SW 1271 (cell line): ENCODE data around the gene BRSK2.

Source experiments
- DNase-seq, 2 experiments: peaks; one replicate each; lab custom pipeline; 2025; lab: John Stamatoyannopoulos, UW

Gene BRSK2

DNA sequence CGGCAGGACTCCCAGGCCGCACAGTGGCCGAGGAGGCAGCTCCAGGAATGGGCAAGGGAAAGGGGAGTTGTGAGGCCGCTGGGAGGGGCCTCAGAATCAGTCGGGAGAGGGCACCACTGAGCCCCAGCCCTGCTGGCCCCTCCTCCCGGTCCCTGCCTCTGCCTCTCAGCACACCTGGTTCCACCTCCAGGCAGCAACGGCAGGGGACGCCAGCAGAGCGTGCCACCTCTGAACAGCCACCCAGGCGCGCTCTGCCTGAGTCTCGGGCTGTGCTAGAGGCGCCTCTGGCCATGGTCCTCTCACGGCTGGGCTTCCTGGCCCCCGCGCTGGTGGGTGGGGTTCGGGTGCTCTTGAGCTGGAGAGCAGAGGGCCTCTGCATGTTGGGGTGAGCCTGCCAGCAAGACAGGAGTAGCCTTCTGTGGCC lies 63.9 kb downstream of the BRSK2 start:
- peak in 1 of 2 experiments; percentile 5 for DNase-seq

DNA sequence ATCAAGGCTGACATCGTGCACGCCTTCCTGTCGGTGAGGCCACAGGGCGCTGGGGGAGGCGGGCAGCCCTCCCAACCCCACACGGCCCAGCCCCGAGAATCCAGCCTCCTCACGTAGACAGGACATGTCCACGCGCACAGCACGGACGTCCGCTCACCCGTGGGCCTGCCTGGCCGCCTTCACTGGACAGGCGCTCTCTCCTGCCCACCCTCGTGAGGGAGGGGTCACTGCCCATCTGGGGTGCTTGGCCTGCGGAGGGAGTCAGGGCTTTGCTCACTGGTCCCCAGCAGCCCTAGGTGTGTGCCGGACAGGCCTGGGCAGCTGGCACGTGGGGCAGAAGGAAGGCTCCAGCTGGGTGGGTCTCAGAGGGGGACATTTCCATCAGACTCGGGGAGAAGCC lies 64.8 kb downstream of the BRSK2 start:
- DNase-seq: no peak

DNA sequence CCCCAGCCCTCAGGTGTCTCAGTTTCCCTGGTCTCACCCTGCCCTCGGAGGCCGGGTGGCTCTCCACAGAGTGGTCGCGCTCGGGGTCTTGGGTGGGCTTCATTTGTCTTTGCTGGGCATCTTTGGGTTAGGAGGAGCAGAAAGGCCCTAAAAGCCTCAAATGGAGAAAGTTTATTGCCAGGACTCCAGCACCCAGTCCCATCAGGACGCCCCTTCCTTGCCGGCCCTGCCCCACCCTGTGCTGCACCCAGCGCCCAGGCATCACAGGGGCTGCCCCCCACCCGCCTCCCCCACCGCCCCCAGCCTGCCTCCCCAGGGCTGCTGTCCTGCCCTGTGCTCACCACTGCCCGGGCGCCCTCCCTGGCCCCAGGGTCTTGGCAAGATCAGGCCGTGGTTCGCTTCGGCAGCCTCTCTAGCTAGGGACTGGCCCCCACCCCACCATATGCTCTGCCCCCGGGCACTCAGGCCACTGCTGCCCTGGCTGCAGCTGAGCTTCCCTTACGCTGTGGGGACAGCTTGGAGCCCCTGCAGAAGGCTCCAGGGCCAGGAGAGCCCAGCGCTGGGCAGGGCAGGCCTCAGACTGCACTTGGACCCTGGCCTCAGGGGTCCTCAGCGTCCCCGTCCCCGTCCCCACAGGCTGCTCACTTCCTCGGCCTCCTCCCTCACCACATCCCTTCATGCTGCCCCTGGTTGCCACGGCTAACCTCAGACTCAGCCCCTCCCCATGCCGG lies 65.5 kb downstream of the BRSK2 start:
- DNase-seq: no peak

DNA sequence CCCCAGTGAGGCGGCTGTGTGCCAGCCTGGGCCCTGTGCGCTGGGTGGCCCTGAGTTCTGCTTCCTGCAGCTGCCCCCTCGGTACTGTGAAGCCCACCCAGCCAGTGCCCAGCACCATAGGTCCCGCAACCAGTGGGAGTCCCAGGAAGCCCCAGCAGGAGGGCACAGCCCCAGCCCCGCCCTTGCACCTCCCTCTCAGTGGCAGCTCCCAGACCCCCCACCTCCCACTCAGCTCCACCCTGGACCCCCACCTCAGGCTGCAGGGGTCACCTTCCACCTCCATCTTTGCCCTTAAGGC lies 66.0 kb downstream of the BRSK2 start:
- DNase-seq: no peak

DNA sequence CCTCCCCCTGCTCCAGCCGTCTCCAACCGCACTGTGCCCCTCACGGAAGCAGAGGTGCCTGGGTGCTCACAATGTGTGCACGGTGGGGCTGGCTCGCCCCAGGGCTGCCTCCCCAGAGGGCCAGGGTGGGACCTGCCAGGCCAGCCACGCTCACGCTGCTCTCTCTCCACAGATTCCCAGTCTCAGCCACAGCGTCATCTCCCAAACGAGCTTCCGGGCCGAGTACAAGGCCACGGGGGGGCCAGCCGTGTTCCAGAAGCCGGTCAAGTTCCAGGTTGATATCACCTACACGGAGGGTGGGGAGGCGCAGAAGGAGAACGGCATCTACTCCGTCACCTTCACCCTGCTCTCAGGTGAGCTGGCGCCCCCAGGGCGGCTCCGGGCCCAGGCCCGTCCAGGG lies 66.4 kb downstream of the BRSK2 start:
- no peak for DNase-seq

DNA sequence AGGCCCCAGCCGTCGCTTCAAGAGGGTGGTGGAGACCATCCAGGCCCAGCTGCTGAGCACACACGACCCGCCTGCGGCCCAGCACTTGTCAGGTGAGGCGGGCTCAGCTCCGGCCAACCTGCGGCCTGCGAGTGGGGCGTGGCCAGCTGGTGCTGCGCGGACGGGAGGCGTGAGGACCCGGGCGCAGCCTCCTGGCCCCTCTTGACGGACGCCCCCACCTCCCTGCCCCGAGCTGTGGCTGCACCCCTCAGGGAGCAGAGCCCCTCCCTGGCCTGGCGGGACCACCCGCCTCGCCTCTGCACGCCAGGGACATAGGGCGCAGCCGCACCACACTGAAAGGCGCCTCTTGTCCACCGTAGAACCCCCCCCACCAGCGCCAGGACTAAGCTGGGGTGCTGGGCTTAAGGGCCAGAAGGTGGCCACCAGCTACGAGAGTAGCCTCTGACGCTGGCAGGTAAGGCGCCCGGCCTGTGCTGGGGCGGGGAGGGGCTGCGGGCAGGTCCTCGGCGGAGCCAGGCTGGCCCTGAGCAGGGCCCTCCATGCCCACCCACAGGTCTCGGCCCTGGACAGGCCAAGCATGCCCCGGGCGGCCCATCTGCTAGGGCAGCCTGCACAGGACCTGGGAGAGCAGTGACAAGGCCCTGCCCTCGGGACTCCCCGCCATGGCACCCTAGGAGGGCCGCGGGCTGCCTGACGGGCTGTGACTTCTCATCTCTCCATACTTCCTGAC lies 67.0 kb downstream of the BRSK2 start:
- DNase-seq: no peak

DNA sequence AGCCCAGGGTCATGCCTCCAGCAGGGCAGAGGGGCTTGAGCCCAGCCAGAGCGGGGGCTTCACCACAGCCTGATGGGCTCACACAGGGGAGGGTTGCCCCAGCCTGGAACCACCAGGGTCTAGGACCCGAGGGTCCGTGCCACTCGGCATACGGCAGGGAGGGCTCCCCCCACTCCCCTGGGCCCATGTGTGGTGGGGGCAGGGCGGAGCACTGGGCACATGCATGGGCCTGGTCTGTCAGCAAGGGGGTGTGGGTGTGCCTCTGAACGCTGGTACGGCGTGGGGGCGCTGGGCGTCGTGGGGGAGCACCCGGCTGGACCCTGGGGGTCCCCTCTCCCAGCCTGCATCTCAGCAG lies 67.6 kb downstream of the BRSK2 start:
- DNase-seq: no peak

DNA sequence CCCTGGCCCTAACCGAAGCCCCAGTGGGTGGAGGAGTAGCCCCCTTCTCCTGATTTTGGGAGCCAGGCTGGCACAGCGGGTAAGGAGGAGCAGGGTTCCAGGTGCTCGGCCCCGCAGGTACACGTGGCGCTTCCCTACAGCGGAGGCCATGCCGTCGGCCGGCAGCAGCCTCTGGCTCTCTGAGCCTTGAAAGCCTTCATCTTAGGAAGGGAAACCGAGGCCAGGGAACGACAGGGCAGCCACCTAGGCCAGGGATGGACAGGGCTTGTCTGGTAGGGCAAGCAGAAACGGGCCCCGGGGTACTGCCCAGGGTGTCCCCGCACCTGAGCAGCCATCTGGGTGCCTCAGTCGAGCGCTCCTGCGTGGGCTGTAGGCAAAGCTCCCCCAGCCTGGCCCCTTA lies 68.1 kb downstream of the BRSK2 start:
- DNase-seq: no peak

DNA sequence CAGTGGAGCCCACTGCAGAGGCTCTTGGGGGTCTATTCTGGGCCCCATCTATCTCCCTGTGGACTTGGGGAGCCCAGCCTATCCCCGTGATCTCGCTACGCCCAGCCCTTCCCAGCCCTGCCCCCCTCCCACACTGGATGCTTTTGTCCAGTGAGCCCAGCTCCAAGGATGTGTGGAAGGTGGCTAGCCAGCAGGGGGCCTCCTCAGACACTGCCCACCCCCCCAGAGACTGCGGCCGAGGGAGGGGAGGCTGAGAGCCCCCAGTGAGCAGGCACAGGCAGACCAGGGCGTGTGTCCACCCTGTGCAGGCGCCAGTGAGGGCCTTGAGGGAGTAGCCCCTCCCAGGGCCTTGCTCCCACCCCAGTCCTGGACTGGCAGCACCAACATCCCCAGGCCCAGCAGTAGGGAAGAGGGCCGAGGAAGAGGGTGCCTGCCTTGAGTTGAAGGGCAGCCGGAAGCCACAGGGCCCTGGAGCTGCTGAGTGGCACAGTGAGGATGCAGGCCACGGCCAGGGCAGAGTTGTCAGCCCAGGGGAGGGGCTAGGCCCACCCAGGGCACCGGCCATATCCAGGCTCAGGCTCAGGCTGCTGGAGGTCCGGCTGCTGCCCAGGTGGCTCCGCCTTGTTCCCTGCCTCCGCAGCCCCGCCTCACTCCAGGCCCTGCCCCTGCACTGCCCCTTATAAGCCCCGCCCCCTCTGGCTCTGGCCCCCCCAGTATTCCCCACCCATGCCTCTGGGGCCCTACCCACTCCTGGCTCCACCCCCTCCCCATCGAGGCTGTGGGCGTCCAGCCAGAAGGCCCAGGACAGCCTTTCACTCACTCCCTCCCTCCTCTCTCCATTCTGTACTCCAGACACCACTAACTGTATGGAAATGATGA lies 68.8 kb downstream of the BRSK2 start:
- DNase-seq: peak in 1 of 2 experiments; percentile 47

DNA sequence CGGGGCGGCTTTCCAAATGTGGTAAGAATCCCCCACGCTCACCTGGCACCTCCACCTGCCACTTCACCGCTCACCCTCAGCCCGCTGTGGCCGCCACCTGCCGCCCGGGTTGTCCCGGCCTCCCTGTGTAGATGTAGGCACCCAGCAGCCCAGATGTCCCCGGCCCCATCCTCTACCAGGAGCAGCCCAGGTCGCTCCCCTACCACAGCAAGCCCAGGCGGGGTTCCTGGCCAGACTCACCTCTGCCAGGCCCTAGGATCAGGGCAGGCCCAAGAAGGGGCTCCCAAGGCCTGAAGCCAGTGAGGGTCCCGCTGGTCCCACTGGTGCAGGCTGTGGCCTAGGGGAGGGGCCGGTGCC lies 69.5 kb downstream of the BRSK2 start:
- DNase-seq: no peak

DNA sequence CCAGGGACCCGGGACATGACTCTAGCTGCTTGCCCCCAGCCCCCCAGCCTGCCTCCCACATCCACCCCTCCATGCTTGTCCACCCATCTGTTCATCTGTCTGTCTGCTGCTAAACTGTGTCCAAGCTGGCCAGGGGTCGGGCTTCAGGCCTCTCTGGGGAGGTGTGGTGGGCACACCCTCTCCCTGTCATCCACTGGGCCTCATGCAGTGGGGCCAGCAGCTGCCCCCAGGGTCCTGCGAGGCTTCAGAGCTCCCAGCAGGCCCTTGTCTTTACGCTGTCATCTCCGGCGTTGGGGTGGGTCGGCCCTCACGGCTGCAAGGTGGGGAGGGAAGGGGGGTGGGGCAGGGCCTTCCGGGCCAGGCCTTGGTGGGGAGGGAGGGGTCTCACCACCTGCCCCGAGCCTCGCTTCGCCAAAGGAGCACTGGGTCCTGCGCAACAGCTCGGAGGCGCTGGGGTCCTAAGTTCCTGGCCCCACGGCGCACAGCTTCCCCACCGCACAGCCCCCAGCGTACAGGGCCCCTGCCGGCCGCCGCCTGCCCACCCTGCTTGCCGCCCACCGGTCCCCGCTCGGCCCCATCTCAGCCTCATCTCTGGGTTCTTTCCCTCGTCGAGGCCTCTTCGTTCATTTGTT lies 70.1 kb downstream of the BRSK2 start:
- no peak for DNase-seq

DNA sequence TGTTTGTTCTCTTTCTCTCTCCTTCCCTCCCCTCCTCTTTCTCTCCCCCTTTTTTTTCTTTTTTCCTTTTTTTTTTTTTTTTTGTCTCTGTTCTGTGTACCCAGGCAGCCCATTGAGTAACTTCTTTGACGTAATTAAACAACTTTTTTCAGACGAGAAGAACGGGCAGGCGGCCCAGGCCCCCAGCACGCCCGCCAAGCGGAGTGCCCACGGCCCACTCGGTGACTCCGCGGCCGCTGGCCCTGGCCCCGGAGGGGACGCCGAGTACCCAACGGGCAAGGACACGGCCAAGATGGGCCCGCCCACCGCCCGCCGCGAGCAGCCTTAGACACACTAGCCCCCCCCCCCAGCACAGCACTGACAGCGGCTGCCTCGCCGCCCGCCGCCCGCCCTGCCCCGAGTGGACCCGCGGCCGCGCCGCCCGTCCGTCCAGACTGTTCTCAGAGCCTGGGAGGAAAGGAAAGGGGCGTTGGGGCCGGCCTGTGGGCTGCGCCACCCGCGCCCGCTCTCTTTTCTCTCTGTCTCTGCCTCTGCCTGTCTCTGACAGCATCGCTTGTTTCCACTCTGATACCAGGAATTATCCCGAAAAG lies 70.8 kb downstream of the BRSK2 start:
- no peak for DNase-seq

DNA sequence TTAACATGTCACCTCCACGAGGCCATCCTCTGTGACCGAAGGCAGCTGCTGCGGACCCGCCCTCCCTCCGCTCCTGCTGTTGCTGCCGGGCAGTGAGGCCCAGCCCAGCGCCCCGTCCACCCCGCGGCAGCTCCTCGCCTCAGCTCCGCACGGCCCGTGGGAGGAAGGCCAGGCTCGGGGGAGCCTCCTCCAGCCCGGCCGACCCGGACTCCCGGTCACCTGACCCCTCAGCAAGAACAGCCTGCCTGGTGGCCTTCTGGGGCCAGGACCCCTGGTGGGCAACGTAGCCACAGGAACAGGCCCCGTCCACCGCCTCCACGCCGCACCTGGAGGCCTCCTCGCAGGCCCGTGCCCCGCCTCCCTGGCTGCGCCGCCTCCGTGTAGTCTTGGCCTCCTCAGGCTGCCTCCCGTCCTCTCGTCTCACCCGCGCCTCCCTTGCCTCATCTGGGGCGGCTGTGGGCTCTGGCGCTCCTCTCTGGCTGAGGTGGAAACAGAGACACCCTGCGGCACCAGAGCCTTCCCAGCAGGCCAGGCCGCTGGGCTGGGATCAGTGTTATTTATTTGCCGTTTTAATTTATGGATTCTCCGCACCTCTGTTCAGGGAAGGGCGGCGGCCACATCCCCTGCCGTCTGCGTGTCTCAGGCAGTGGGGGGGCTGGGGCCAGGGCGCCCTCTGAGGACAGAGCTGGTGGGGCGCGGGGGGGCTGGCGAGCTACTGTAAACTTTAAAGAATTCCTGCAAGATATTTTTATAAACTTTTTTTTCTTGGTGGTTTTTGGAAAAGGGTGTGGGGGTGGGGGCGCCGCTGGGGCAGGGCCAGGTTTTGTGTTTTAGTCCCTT lies 71.5 kb downstream of the BRSK2 start:
- DNase-seq: no peak

DNA sequence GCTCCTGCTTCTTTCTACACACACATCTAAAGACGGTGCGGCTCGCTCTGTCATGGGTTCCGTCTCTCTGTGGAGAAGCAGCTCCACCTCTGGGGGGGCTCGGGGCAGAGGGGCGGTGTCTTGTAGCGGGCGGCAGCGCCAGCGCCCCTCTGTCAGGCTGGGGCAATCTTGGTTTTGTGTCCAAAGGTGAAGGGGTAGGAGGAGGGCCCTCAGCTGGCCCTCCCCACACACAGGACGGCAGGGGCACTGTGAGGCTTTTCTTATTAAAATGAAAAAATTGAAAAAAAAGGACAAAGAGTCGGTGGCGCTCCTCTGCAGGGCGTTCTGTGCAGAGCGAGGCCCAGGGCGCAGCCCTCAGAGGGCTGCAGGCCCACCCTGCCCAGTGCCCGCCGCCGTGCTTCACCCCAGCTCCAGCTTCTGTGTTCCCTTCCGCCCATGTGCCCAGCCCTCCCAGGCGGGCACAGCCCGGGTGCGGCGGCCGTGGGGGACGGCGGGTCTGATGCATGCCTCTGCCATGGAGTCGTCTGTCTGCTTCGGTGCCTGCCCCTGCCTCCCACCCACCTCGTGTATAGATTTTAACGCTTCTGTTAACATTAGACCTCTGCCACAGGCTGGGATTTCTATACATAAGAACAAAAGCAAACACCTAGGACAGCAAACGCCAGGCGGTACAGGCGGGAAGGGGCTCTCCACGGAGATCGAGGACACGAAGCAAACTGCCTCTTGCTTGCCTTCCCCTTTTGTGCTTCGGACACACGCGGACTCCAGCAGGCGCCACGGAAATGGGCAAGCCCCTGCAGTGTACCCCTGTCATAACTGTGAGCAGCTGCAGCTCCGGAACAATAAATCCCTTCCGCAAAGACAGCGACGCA lies 72.3 kb downstream of the BRSK2 start:
- DNase-seq: no peak

DNA sequence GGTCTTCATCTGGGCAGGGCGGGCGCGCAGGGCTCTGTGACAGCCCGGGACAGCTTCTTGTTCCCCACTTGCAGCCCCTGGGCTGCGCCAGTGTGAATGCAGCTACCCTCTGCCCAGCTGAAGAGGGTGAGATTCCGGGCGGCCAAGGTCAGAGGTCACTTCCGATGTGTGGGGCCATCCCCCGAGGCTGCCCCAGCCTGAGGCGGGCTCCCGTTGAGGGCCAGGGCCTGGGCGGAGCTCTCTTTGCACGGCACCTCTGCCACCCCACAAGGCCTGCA lies 72.9 kb downstream of the BRSK2 start:
- no peak for DNase-seq

DNA sequence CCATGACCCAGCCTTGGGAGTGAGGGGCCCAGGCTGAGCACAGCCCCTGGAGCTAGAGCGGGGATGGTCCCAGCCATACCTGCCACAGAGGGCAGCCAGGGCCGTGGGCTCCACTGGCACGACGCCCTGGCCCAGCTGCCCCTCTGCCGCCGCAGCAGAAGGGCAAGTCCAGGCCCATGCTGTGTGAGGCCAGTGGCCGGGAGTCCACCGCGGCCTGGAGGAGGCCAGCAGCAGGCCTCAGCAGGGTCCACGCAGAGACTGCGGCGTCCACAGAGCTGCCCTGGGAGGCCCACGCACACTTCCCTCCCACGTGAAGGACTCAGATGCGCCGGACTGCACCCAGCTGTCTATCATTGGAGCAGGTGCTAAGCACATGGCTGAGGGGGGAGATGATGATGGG lies 73.3 kb downstream of the BRSK2 start:
- no peak for DNase-seq

DNA sequence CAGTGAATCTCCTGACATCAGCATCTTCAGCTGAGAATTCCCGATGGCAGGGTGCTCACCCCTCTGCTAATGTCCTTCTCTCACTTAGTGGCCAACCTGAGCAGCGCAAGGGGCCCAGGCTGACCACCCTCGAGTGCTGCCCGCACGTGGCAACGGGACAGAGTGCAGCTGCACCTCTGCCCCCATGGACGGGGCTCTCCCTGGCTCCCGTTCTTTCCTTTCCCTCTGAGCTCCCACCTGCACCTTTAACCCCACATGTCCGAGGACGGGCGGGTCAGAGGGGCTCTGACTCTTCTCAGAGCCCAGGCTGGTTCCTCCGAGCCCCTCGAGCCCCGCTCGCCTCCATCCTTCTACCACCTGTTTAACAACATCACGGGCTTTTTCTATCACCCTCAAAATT lies 77.0 kb downstream of the BRSK2 start:
- no peak for DNase-seq

DNA sequence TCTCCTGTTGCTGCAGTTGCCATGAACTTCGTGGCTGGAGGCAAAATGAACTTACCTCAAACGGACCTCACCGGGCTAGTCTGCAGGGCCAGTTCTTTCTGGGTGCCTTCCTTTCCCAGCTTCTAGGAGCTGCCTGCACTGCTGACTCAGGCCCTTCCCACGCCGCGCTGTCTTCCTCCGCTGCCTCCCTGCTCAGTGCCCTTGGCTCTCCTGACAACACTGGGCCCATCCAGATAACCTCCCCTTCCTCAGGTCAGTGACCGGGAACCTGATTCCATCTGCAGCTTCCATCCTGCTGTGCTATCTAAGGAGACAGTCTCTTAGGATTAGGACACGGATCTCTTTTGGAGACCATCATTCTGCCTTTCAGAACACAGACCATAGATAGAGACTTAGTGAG lies 77.5 kb downstream of the BRSK2 start:
- no peak for DNase-seq

DNA sequence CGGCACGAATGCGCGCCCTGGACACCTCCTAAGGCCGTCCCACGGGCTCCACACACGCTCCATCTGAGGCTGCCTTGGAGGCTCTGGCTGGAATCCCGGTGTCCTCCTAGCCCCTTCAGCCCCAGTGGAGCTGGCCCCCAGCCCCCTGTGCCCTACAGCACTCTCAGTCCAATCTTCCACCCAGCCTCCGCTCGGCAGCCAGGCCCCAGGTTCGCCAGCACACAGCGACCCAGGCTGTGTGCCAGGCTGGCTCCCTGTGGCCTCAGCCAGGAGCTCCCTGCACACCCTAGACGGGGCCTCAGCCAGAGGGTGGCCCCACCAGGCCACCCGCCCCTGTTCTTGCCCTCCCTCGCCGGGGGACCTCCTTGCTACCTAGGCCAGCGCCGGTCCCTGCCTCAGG lies 78.3 kb downstream of the BRSK2 start:
- no peak for DNase-seq

DNA sequence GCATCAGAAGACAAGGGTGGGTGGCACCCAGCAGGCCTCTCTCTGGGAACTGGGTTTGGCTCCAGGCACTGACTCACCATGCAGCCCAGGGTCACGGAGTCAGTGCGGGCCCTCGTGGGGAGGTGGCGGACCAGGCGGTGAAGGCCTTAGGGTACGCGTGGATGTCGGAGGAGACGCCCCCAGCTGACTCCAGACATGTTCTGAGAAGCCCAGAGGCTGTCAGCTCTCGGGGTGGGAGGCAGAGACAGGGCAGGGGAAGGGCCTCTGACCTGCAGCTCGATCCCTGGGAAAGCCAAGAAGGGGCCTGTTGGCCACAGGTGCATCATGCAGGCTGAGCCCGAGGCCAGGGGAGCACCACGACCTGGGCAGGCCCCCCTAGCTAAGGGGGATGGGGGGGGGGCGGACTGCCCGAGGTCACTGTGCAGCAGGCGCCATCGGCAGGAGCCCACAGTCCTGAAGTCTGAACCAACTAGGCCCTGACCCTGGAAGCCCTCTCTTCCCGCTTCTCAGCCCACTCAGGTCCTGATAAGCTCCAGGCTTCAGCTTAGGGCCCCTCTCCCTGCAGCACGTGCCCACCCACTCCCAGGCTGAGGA lies 78.8 kb downstream of the BRSK2 start:
- DNase-seq: no peak
